WTC11 (cell line): Measurements from ENCODE around the gene LSM3. TPM values are rescaled to one million over a fixed set of nuclear protein-coding genes. Genes with fewer than 3 reads are reported as not detected.

Experiments
- ATAC-seq: fragments of 200-7000 bp; cut with Tn5 transposase; 2 replicates; pipeline ENCODE4 v1.10.0; 2021; ENCODE audit warnings: mild to moderate bottlenecking, moderate library complexity
- CTCF ChIA-PET: fragments of 300-600 bp; sonication (Branson Sonifier 250); formaldehyde crosslinking; loops from one replicate; lab custom pipeline; 2021; ENCODE audit warnings: antibody characterized with exemption; lab: Charles Lee
- POLR2A ChIA-PET: fragments of 350-600 bp; sonication (Branson Sonifier 250); formaldehyde crosslinking; loops from one replicate; lab custom pipeline; 2021; ENCODE audit warnings: antibody characterized with exemption; lab: Charles Lee
- DNase-seq: peaks from one replicate; pipeline ENCODE4 v3.0.0; 2021; ENCODE audit warnings: low spot score
- H3K27ac Mint-ChIP-seq: 2 replicates; pipeline ENCODE4 v1.8.0; 2021; ENCODE audit warnings: mixed read lengths
- H3K27me3 Mint-ChIP-seq: 2 replicates; pipeline ENCODE4 v1.8.0; 2021; ENCODE audit warnings: low read depth, mild to moderate bottlenecking, moderate library complexity, mixed read lengths
- H3K36me3 Mint-ChIP-seq: 2 replicates; pipeline ENCODE4 v1.8.0; 2021; ENCODE audit warnings: mixed read lengths
- H3K4me1 Mint-ChIP-seq: 2 replicates; pipeline ENCODE4 v1.8.0; 2022; ENCODE audit warnings: mixed read lengths
- H3K4me3 Mint-ChIP-seq: 2 replicates; pipeline ENCODE4 v1.8.0; 2021; ENCODE audit warnings: mild to moderate bottlenecking, moderate library complexity, mixed read lengths
- H3K9me3 Mint-ChIP-seq: 2 replicates; pipeline ENCODE4 v1.8.0; 2021; ENCODE audit warnings: mixed read lengths
- CREM ChIP-seq: sonication (generic); formaldehyde crosslinking; IDR thresholded peaks from 2 replicates; pipeline ENCODE4 v1.8.1; 2022; ENCODE audit warnings: mild to moderate bottlenecking, missing genetic modification reagents, moderate library complexity
- GRHL2 ChIP-seq: fragments of 250-450 bp; sonication (Bioruptor Pico); IDR thresholded peaks from 2 replicates; pipeline ENCODE4 v1.8.0; 2022; ENCODE audit warnings: mild to moderate bottlenecking, moderate library complexity; ENCODE audit not compliant: insufficient replicate concordance, severe bottlenecking
- JAZF1 ChIP-seq: fragments of 250-450 bp; sonication (Bioruptor Pico); IDR thresholded peaks from 2 replicates; pipeline ENCODE4 v1.9.0; 2021; ENCODE audit warnings: moderate library complexity, mild to moderate bottlenecking, inconsistent platforms
- NFYB ChIP-seq: sonication (generic); formaldehyde crosslinking; conservative IDR thresholded peaks from 2 replicates; pipeline ENCODE4 v1.8.0; 2022; ENCODE audit warnings: low read depth, missing genetic modification reagents
- NR1H2 ChIP-seq: sonication (generic); formaldehyde crosslinking; IDR thresholded peaks from 2 replicates; pipeline ENCODE4 v1.9.0; 2021; ENCODE audit warnings: mild to moderate bottlenecking, moderate library complexity, missing genetic modification reagents
- ZNF138 ChIP-seq: sonication (generic); formaldehyde crosslinking; conservative IDR thresholded peaks from 2 replicates; pipeline ENCODE4 v1.8.1; 2022; ENCODE audit warnings: mild to moderate bottlenecking, moderate library complexity, missing genetic modification reagents
- ZNF423 ChIP-seq: fragments of 250-450 bp; sonication (Bioruptor Pico); IDR thresholded peaks from 2 replicates; pipeline ENCODE4 v2.1.2; 2022; ENCODE audit warnings: mild to moderate bottlenecking, moderate library complexity
- total RNA-seq: library from RNA; stranded (reverse); gene quantifications from 3 replicates; pipeline ENCODE4 v1.2.3, GENCODE V29; 2021
- TF ChIP-seq, protein P1 (sequence below): sonication (generic); formaldehyde crosslinking; IDR thresholded peaks from 2 replicates; pipeline ENCODE4 v1.8.1; 2023; ENCODE audit warnings: mild to moderate bottlenecking, missing genetic modification reagents
- TF ChIP-seq, protein P2 (sequence below): sonication (generic); formaldehyde crosslinking; IDR thresholded peaks from 2 replicates; pipeline ENCODE4 v1.8.0; 2023; ENCODE audit warnings: missing genetic modification reagents, mild to moderate bottlenecking, borderline replicate concordance
- TF ChIP-seq, protein P3 (sequence below): sonication (generic); formaldehyde crosslinking; IDR thresholded peaks from 2 replicates; pipeline ENCODE4 v1.8.1; 2022; ENCODE audit warnings: mild to moderate bottlenecking, moderate library complexity, missing genetic modification reagents
- TF ChIP-seq, protein P4 (sequence below): sonication (generic); formaldehyde crosslinking; IDR thresholded peaks from 2 replicates; pipeline ENCODE4 v1.8.1; 2022; ENCODE audit warnings: mild to moderate bottlenecking, missing genetic modification reagents, moderate library complexity, borderline replicate concordance
- TF ChIP-seq, protein P5 (sequence below): sonication (generic); formaldehyde crosslinking; IDR thresholded peaks from 2 replicates; pipeline ENCODE4 v1.8.1; 2023; ENCODE audit warnings: mild to moderate bottlenecking, missing genetic modification reagents
- TF ChIP-seq, protein P6 (sequence below): fragments of 250-450 bp; sonication (Bioruptor Pico); IDR thresholded peaks from 2 replicates; pipeline ENCODE4 v1.9.0; 2021; ENCODE audit warnings: mild to moderate bottlenecking, borderline replicate concordance
- TF ChIP-seq, protein P7 (sequence below): fragments of 250-450 bp; sonication (Bioruptor Pico); IDR thresholded peaks from 2 replicates; pipeline ENCODE4 v2.1.2; 2022; ENCODE audit warnings: mild to moderate bottlenecking, moderate library complexity

LSM3 gene
- total RNA-seq, 1 experiment from 2014 or later: 21.4 TPM

DNA sequence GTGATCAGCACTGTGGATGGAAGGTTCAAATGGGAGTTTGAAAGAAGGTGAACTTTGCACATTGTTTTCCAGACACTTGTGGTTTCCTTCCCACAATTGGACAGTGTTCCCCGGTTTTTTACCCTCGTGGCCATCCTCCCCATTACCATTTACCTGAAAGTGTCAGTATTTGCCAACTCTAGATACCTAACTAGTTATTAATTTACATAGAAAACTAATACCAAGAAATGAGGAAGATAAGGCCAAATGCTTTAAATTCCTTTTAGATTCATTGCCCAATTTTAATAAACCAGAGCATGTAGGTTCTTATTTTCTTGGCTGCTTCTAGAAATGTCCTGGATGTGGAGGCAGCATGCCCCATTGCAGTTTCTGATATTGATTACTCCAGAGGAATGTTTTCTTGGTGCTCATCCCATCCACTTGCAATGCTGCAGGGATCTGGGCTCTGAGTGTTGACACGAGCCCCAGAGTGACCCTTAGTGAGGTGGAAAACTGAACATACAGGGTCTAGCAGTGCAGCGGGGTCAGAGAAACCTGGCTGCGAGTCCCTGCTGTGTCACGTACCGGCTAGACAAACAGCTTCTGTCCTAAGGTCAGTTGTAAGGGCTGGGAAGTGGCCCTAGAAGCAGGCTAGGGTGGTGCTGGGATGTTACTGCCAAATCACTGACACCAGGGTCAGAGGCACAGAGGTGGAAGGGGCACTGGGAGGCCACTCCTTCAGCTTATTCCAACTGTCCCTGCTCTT is 23.5 kb downstream of the LSM3 start (continued):
- TF ChIP-seq, protein P1, sequence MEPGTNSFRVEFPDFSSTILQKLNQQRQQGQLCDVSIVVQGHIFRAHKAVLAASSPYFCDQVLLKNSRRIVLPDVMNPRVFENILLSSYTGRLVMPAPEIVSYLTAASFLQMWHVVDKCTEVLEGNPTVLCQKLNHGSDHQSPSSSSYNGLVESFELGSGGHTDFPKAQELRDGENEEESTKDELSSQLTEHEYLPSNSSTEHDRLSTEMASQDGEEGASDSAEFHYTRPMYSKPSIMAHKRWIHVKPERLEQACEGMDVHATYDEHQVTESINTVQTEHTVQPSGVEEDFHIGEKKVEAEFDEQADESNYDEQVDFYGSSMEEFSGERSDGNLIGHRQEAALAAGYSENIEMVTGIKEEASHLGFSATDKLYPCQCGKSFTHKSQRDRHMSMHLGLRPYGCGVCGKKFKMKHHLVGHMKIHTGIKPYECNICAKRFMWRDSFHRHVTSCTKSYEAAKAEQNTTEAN: no peak
- TF ChIP-seq, protein P2, sequence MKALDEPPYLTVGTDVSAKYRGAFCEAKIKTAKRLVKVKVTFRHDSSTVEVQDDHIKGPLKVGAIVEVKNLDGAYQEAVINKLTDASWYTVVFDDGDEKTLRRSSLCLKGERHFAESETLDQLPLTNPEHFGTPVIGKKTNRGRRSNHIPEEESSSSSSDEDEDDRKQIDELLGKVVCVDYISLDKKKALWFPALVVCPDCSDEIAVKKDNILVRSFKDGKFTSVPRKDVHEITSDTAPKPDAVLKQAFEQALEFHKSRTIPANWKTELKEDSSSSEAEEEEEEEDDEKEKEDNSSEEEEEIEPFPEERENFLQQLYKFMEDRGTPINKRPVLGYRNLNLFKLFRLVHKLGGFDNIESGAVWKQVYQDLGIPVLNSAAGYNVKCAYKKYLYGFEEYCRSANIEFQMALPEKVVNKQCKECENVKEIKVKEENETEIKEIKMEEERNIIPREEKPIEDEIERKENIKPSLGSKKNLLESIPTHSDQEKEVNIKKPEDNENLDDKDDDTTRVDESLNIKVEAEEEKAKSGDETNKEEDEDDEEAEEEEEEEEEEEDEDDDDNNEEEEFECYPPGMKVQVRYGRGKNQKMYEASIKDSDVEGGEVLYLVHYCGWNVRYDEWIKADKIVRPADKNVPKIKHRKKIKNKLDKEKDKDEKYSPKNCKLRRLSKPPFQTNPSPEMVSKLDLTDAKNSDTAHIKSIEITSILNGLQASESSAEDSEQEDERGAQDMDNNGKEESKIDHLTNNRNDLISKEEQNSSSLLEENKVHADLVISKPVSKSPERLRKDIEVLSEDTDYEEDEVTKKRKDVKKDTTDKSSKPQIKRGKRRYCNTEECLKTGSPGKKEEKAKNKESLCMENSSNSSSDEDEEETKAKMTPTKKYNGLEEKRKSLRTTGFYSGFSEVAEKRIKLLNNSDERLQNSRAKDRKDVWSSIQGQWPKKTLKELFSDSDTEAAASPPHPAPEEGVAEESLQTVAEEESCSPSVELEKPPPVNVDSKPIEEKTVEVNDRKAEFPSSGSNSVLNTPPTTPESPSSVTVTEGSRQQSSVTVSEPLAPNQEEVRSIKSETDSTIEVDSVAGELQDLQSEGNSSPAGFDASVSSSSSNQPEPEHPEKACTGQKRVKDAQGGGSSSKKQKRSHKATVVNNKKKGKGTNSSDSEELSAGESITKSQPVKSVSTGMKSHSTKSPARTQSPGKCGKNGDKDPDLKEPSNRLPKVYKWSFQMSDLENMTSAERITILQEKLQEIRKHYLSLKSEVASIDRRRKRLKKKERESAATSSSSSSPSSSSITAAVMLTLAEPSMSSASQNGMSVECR: no peak

DNA sequence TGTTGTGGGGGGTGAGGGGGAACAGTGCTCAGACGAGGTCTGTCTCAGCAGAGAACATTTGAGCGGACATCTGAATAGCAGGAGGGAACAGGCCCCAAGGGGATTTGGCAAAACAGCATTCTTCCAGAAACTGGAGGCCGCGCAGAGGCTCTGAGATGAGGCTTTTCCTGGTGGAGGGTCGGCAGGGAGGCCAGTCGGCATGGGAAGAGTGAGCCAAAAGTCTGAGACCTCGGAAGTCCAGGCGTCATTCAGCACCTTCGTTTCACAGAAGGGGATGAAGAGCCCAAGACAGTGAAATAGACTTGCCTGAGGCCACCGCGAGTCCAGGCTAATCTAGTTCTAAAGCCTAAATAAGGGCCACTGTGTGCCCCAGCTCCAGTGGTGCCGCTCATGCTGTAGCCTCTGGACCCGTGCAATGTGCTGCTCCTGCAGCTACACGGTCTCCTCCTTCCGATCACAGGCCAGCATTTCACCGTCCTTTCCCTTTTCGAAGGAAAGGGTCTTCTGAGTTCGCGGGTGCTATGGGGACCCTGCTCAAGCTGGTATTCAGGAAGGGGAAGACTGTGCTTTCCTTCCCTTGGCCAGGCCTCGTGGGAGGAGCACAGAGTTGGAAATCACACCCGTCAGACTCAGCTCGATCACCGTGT is 24.4 kb downstream of the LSM3 start:
- ATAC-seq: peak; percentile 8; the same call in 1 of the 2 replicates

More for the DNA sequence above, 24.4 kb downstream of the LSM3 start:
- Mint-ChIP-seq H3K27ac (peak overlapping the region; percentile 74; the same call in 1 of the 2 replicates), H3K4me3 (no peak overlapping the region), H3K9me3 (no peaks in the 10 kb centered on the region), H3K4me1 (peaks cover 5% of the 10 kb centered on the region; the same call in 1 of the 2 replicates), H3K36me3 (peaks cover 12% of the 10 kb centered on the region), H3K27me3 (no peaks in the 10 kb centered on the region)
- ChIA-PET POLR2A (interaction anchor here (0.7 kb wide), 1 partner anchor 266 kb away, joined by 4 read pairs; no protein-coding TSS in a partner anchor), CTCF (interaction anchor here (0.6 to 3.1 kb wide), 110 partner anchors 8 to 448 kb away, joined by 3 to 67 read pairs (median 6); partner anchors contain the start of genes CCDC174, CHCHD4, LSM3 and TMEM43)
- no peak for DNase-seq
- no peak for TF ChIP-seq CREM (CRISPR knock-in tag)
- TF ChIP-seq, protein P3, sequence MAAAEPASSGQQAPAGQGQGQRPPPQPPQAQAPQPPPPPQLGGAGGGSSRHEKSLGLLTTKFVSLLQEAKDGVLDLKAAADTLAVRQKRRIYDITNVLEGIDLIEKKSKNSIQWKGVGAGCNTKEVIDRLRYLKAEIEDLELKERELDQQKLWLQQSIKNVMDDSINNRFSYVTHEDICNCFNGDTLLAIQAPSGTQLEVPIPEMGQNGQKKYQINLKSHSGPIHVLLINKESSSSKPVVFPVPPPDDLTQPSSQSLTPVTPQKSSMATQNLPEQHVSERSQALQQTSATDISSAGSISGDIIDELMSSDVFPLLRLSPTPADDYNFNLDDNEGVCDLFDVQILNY (CRISPR knock-in tag): no peak
- TF ChIP-seq, protein P4, sequence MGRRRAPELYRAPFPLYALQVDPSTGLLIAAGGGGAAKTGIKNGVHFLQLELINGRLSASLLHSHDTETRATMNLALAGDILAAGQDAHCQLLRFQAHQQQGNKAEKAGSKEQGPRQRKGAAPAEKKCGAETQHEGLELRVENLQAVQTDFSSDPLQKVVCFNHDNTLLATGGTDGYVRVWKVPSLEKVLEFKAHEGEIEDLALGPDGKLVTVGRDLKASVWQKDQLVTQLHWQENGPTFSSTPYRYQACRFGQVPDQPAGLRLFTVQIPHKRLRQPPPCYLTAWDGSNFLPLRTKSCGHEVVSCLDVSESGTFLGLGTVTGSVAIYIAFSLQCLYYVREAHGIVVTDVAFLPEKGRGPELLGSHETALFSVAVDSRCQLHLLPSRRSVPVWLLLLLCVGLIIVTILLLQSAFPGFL (CRISPR knock-in tag): no peak
- TF ChIP-seq, protein P5, sequence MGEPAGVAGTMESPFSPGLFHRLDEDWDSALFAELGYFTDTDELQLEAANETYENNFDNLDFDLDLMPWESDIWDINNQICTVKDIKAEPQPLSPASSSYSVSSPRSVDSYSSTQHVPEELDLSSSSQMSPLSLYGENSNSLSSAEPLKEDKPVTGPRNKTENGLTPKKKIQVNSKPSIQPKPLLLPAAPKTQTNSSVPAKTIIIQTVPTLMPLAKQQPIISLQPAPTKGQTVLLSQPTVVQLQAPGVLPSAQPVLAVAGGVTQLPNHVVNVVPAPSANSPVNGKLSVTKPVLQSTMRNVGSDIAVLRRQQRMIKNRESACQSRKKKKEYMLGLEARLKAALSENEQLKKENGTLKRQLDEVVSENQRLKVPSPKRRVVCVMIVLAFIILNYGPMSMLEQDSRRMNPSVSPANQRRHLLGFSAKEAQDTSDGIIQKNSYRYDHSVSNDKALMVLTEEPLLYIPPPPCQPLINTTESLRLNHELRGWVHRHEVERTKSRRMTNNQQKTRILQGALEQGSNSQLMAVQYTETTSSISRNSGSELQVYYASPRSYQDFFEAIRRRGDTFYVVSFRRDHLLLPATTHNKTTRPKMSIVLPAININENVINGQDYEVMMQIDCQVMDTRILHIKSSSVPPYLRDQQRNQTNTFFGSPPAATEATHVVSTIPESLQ (CRISPR knock-in tag): no peak
- TF ChIP-seq ZNF138 (CRISPR knock-in tag): no peak
- TF ChIP-seq GRHL2 (CRISPR knock-in tag): no peak
- TF ChIP-seq ZNF423 (CRISPR knock-in tag): no peak
- no peak for TF ChIP-seq NFYB (CRISPR knock-in tag)
- TF ChIP-seq, protein P6, sequence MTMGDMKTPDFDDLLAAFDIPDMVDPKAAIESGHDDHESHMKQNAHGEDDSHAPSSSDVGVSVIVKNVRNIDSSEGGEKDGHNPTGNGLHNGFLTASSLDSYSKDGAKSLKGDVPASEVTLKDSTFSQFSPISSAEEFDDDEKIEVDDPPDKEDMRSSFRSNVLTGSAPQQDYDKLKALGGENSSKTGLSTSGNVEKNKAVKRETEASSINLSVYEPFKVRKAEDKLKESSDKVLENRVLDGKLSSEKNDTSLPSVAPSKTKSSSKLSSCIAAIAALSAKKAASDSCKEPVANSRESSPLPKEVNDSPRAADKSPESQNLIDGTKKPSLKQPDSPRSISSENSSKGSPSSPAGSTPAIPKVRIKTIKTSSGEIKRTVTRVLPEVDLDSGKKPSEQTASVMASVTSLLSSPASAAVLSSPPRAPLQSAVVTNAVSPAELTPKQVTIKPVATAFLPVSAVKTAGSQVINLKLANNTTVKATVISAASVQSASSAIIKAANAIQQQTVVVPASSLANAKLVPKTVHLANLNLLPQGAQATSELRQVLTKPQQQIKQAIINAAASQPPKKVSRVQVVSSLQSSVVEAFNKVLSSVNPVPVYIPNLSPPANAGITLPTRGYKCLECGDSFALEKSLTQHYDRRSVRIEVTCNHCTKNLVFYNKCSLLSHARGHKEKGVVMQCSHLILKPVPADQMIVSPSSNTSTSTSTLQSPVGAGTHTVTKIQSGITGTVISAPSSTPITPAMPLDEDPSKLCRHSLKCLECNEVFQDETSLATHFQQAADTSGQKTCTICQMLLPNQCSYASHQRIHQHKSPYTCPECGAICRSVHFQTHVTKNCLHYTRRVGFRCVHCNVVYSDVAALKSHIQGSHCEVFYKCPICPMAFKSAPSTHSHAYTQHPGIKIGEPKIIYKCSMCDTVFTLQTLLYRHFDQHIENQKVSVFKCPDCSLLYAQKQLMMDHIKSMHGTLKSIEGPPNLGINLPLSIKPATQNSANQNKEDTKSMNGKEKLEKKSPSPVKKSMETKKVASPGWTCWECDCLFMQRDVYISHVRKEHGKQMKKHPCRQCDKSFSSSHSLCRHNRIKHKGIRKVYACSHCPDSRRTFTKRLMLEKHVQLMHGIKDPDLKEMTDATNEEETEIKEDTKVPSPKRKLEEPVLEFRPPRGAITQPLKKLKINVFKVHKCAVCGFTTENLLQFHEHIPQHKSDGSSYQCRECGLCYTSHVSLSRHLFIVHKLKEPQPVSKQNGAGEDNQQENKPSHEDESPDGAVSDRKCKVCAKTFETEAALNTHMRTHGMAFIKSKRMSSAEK (CRISPR knock-in tag): no peak
- no peak for TF ChIP-seq NR1H2 (CRISPR knock-in tag)
- TF ChIP-seq JAZF1 (CRISPR knock-in tag): no peak
- TF ChIP-seq, protein P7, sequence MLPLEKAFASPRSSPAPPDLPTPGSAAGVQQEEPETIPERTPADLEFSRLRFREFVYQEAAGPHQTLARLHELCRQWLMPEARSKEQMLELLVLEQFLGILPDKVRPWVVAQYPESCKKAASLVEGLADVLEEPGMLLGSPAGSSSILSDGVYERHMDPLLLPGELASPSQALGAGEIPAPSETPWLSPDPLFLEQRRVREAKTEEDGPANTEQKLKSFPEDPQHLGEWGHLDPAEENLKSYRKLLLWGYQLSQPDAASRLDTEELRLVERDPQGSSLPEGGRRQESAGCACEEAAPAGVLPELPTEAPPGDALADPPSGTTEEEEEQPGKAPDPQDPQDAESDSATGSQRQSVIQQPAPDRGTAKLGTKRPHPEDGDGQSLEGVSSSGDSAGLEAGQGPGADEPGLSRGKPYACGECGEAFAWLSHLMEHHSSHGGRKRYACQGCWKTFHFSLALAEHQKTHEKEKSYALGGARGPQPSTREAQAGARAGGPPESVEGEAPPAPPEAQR: no peak
